Measurements from ENCODE around the gene FIP1L1.

The FIP1L1 gene

GRCh38 chr4:53477038-53477565 is 99.7 kb downstream of the FIP1L1 start:
- DNase-seq, result no peak

- no peak for DNase-seq
Measured at GRCh38 chr4:53477636-53478035, 100.2 kb downstream of the FIP1L1 start.

DNA sequence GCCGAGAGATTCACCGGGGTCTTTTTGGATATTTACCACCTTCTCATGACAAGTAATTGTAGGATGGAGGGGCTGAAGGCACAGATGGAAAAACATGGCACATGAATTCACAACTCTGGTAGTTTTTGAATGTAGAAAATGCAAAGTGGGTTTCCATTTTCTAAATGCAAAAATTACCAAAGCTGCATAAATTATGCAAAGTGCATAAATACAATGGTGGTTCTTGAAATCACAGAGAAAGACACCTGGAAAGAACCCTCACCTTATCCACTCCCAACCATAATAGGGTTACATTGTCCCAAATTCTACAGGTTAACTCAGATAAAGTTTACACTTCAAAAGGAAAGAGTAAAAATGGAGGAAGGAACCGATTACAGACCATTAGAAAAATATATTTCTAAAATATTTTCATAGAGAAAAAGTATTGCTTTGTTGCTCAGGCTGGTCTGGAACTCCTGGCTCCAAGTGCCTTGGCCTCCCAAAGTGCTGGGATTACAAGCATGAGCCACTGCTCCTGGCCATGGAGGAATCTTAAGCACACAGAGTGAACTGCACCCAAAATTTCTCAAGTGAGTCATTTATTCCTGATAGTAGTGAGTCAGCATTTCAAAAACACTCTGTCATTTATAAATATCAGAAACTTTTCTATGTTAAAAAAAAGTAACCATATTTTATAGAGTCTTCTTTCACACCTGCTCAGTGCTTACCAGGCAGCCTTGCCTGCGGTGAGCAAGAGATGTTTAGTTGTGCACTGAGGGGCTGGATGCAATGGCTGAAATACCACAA is 101.4 kb downstream of the FIP1L1 start:
- DNase-seq, result no peak

DNA sequence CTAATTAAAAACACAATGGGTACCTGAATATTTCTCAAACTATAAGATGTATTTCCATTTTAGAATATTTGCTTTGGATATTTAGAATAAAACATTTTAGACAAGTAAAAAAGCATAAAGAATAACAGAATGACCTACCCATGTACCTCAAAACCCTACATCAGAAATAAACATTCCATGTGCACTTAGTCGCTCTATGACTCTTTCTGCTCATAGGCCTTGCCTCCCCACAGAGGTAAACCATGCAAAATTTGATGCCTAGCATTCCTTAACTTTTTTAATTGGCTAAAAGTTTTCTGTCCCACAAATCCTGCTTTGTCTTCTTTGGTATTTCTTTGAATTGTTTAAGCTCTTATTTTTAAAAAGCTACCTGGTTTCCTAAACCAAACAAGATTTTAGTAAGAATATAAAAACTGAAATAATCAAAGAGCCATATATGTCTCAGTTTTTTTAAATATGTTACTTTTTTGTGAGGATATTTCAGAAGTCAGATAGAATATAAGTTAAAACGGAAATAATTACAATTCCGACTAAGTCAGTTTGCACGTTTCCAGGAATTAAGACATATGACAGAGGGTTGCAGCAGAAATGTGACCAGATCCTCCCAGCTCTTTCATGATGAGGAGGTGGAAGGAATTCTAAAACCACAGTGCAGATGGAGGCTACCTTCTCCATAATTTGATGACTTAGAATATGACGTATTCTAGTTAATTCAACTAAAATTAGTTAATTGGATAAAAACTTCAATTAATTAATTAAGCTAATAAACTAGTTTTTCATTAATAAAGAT is 102.5 kb downstream of the FIP1L1 start:
- DNase-seq, result no peak

- no peak for DNase-seq
Measured at GRCh38 chr4:53480909-53481308, 103.5 kb downstream of the FIP1L1 start.

GRCh38 chr4:53481586-53481985 is 104.1 kb downstream of the FIP1L1 start:
- DNase-seq, result no peak

GRCh38 chr4:53483250-53483649 is 105.8 kb downstream of the FIP1L1 start:
- DNase-seq, result no peak

GRCh38 chr4:53484911-53485657 is 107.6 kb downstream of the FIP1L1 start:
- DNase-seq, result no peak

DNA sequence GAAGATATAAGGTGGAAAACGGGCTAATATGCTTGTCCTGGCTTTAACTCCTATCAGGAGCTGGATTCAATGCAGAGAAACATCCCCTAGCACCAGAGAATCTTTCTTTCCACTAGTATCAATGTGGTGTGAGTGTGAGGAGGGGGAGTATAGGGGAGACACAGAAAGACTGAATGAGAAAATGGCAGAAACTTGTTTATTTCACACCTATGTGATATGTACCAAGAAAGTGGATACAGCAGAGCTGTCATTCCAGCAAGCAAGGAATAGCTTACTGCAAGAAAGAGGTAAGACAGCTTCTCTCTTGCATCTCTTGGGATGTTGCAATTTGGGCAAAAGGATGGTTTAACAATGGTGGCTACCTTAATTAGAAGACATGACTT is 108.2 kb downstream of the FIP1L1 start:
- DNase-seq, result no peak

DNA sequence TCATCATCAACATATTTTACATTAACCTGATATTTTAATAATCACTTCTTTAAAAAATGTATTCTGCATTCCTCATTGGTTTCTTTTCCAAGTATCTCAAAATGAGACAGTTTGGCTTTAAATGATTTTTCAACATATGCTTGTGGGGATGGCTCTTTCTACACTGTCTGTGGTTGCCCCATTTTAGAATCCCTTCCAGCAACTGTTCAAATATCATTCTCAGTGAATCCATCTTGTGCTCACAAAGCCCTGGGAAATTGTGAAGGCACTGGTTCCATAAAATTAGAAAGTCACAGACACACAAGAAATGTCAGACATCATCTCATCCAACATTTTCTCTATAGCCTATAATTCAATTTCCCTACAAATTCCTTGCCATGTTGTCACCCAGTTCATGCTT is 110.3 kb downstream of the FIP1L1 start:
- DNase-seq, result no peak

DNA sequence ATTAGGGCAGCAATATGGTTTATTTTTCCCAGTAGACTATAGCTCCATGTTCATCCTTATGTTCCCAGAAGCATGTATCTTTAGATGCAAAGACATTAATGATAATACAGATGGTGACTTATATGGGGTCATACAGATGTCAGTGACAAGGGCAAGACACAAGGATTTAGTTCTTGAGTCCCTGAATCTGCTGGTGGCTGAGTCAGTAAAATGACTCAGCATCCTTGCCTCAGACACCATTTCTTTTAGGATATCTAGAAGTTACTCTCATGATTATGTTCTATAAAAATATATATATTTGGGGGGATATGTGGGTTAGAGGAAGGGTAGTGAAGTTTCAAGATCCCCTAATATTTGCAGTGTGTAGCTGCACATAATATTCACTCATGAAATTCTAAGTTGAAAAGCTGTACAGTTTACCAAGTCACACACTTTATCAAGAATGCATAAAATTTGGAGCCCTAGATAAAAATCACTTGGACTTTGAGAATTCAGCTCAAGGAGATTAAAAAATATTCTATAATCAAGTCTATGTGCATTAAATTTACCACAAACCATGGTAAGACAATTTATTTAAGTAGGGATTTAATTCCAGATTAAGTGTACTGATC is 111.9 kb downstream of the FIP1L1 start:
- no peak for DNase-seq

DNA sequence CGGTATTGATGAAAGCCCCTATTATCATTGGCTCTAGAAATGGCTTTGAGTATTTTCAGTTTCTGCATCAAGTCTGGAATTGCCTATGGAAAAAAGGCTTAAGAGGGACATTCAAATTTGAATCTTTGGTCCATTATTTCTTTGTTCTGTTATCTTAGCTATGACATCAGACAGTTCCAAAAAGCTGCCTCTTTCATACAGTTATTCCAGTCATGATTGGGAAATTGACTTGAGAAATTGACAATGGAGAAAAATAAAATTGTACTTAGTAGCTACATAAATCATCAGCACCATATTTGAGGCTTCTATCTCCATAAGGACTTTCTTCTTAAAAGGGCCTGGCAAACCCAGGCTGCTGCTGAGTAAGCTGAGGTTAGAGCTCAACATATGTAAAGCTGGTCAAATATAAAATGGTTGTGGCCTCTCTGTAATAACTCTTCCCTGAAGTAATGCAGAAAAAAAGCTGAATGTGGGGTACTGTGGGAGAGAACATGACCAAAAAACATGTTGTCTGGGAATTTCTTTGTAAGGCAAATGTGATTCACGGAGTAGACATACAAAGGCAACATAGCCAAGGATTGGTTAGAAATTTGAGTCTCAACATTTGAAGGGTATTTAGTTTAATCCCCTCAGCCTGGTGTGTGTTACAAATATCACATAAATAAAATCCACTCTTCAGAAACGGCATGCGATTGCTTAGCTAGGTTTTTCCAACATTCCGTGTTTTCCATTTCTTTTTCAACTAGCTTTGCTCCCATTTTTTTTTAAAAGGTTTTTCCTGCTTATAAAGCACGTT is 112.9 kb downstream of the FIP1L1 start:
- no peak for DNase-seq

DNA sequence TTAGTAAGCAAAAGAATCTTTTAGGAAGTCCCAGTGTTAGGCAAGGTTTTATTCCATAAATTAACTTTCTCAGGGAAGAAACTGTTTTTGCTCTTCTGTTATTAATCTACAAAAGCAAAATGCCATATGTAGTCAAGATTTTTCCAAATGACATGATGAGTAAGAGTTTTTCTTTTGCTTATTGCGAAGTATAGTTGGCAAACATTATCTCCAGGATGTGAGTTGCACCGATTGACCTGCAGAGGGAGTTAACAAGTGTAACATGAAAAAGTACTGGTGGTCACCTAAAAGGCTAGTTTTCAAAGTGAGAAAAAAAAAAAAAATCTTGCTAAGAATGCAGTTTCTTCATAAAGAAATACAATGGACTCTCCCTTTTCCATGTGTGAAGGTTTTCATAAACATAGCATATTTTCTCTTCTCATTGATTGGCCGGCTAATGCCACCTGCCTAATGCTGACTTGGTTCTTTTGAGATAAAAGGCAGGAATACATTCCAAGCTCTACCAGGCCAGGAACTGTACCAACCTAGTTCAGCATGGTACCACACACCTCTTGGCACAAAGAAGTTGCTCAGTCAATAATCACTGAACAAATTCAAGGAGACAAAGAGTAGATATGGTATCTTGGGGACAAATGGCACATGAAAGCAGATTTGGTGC is 113.7 kb downstream of the FIP1L1 start:
- DNase-seq, result peak; percentile 33

DNA sequence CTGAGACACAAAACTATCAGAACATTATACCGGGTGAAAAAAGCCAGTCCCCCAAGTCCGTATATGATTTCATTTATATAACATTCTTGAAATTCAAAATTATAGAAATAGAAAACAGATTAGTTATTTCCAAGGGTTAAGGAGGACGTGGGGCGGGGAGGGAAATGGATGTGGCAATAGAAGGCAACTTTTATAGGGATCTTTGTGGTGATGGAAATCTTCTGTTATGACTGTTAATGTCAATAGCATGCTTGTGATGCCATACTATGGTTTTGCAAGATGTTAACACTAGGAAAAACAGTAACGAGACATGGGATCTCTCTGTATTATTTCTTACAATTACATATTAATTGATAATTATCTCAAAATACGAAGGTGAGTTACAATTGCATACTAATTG is 117.4 kb downstream of the FIP1L1 start:
- no peak for DNase-seq

GRCh38 chr4:53497487-53498244 is 120.2 kb downstream of the FIP1L1 start:
- no peak for DNase-seq

- DNase-seq, result no peak
Measured at GRCh38 chr4:53498706-53499105, 121.3 kb downstream of the FIP1L1 start.

DNA sequence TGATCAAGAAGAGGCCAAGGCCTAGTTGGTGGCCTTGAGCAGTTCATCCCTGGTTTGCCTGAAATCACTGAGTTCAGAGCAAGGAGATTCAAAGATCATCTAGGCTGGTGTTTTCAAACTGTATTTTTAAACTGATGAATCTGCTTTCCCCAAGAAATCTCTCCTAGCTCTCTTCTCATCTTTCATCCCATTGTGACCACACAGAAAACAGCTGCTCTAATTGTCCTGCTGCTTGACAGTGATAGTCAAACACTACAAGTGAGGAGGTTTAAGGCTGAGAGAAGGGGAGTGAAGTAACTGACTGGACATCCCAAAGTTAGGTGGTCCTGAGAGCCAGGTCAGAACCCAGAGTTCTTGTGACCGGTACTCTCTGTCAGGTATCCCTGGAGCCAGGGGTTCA is 122.3 kb downstream of the FIP1L1 start:
- no peak for DNase-seq

DNA sequence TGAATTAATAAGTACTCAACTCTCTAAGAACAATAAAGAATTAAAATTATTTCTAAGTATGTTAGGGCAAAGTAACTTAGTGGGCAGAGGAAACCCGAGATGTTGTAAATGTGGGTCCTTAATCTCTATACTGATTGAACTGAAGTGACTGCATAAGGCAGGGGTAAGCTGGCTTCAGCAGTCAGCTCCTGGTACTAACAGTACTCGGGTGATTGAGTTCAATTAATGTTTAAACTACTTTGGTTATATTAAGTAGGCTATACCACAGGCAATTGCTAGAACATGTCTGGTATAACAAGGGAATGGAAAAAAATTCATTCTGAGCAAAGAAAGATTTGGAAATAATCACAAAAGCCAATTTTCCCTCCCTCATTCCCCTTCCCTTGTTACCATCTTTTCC is 123.1 kb downstream of the FIP1L1 start:
- DNase-seq, result no peak

- no peak for DNase-seq
Measured at GRCh38 chr4:53501561-53501960, 124.1 kb downstream of the FIP1L1 start.

DNA sequence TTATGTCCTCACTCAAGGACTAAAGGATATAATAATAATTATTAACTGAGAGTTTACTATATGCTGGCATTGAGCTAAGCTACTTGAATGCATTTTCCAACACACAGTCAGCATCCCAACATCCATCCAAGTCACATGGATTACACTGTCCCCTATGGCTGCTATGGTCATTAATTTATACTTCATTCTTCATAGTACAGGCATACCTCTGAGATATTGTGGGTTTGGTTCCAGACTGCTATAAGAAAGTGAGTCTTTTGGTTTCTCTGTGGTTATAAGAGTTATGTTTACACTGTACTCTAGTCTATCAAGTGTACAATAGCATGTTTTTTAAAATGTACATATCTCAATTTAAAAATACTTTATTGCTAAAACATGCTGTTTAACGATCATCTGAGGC is 124.7 kb downstream of the FIP1L1 start:
- no peak for DNase-seq

- DNase-seq, result no peak
Measured at GRCh38 chr4:53505947-53506346, 128.5 kb downstream of the FIP1L1 start.

All from SHP77 treated with DMSO at 0.1 percent for 48 hours (cell line).